ENCODE data around the gene CEBPA.

- no peak for TF ChIP-seq YY1 (IDR thresholded peaks at IDR 0.05; ENCODE audit: insufficient read depth, insufficient read length)
- no peak for TF ChIP-seq ZNF274 (IDR thresholded peaks at IDR 0.05; ENCODE audit: low read depth, low read length)
These were observed 16.9 kb downstream of the CEBPA start for GRCh38 chr19:33285441-33285927.

Measured in NT2/D1 (cell line).